SJCRH30 (cell line): ENCODE data around the gene RALGPS1. TPM values are rescaled to one million over a fixed set of nuclear protein-coding genes. Genes with fewer than 3 reads are reported as not detected.
A peak's percentile ranks its signal among the peaks of the same experiment; 100 is the strongest.

Experiments
- DNase-seq, 2 experiments: peaks; one replicate each; pipeline ENCODE4 v3.0.0-alpha.2; 2015 to 2020
- H3K27ac ChIP-seq: fragments of 250-450 bp; sonication (Bioruptor Pico); 2 replicates; pipeline ENCODE4 v1.5.1; 2020; ENCODE audit warnings: mild to moderate bottlenecking, moderate library complexity
- H3K27me3 ChIP-seq: fragments of 250-450 bp; sonication (Bioruptor Pico); 2 replicates; pipeline ENCODE4 v1.5.1; 2020; ENCODE audit warnings: mild to moderate bottlenecking, moderate library complexity
- H3K36me3 ChIP-seq: fragments of 250-450 bp; sonication (Bioruptor Pico); 2 replicates; pipeline ENCODE4 v1.5.1; 2020; ENCODE audit warnings: mild to moderate bottlenecking, moderate library complexity
- H3K4me1 ChIP-seq: fragments of 250-450 bp; sonication (Bioruptor Pico); 2 replicates; pipeline ENCODE4 v1.5.1; 2020; ENCODE audit warnings: mild to moderate bottlenecking, moderate library complexity
- H3K4me3 ChIP-seq: fragments of 250-450 bp; sonication (Bioruptor Pico); 2 replicates; pipeline ENCODE4 v1.5.1; 2020; ENCODE audit warnings: mild to moderate bottlenecking, moderate library complexity
- H3K9me3 ChIP-seq: fragments of 250-450 bp; sonication (Bioruptor Pico); replicated peaks from 2 replicates; pipeline ENCODE4 v1.5.1; 2020; ENCODE audit warnings: mild to moderate bottlenecking, moderate library complexity
- total RNA-seq: library from RNA; depleted of rRNA; stranded (reverse); fragments of >200 nt; shearing (Covaris generic); gene quantifications from 2 replicates; pipeline ENCODE4 v1.2.3, GENCODE V29; 2014

RALGPS1 gene
- total RNA-seq, 1 experiment from 2014 or later, result 1.8 TPM

GRCh38 chr9:127027694-127028093, 113.1 kb downstream of the RALGPS1 start:
- Histone ChIP-seq H3K27ac (no peak overlapping the region), H3K9me3 (no peaks in the 10 kb centered on the region), H3K4me1 (no peaks in the 10 kb centered on the region), H3K27me3 (no peaks in the 10 kb centered on the region), H3K4me3 (no peak overlapping the region), H3K36me3 (no peaks in the 10 kb centered on the region)
- no peak for DNase-seq

DNA sequence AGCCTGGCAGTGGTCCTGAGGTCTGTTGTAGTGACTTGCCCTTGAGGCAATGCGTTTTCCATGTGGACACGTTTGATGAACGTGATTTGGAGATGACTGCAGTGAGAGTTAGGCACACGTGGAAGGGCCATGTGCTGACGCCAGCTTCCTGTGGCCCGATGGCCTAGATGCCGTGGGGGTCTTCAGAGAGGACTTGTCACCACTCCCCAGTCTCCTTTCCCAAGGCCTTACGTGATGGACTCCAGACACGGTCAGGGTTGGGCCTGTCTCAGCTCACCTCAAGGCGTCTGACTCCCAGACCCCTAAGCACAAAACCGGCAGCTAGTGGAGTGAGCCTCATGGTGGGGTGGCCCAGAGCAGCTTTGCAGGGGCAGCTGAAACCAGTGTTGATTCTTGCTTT, 115.0 kb downstream of the RALGPS1 start:
- H3K27me3 ChIP-seq, result no peaks in the 10 kb centered on the region
- H3K4me3 ChIP-seq, result no peak overlapping the region
- H3K9me3 ChIP-seq, result no peaks in the 10 kb centered on the region
- no peaks in the 10 kb centered on the region for H3K36me3 ChIP-seq
- no peak overlapping the region for H3K27ac ChIP-seq
- peaks cover 12% of the 10 kb centered on the region for H3K4me1 ChIP-seq
- no peak for DNase-seq

DNA sequence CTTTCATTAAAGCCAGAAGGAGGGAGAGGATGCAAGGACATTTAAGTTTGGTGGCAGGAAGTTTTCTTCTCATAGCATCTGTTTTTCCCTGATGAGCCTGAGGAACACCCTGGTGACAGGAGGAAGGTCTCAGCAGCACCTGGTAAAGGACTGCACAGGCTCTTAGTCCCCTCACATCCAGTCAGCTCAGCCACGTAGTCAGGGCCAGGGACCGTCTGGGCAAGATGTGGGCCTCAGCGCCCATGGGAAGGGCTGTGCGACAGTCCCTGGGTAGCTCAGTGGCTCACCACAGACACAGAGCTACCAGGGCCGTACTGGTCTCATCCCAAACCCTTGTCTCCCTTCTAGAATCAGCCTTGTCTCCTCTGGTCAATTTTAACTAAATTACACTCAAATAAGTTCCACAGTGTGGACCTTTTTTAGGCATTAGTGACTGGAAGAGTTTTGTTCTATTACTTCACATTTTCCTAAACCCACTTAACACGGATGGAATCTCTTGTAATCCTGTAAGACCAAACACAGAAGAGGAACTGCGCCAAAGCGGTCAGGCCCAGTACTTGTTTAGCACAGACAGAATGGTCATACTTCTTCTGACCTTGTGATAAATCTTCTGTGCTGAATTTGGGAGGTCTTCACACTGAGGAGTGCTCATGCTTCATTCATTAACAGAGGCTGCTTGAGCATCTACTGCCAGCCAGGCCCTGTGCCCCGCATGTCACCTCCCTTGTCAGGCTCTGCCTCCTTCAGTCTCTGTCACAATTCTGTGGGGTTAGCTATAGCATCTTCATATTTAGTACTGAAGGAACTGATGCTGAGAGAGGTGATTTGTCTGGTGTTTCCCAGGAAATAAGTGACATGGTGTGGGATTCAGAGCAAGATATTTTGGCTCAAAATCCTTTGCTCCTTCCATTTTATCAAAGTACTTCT, 116.5 kb downstream of the RALGPS1 start:
- DNase-seq, result no peak
- Histone ChIP-seq H3K27me3 (no peaks in the 10 kb centered on the region), H3K27ac (no peak overlapping the region)

GRCh38 chr9:127032256-127032655, 117.7 kb downstream of the RALGPS1 start:
- H3K4me1 ChIP-seq, result peaks cover 12% of the 10 kb centered on the region
- no peaks in the 10 kb centered on the region for H3K9me3 ChIP-seq
- H3K27ac ChIP-seq, result no peak overlapping the region
- H3K36me3 ChIP-seq, result no peaks in the 10 kb centered on the region
- no peak for DNase-seq
- no peak overlapping the region for H3K4me3 ChIP-seq
- no peaks in the 10 kb centered on the region for H3K27me3 ChIP-seq

More for the DNA sequence above, 116.5 kb downstream of the RALGPS1 start:
- H3K36me3 ChIP-seq, result no peaks in the 10 kb centered on the region
- no peaks in the 10 kb centered on the region for H3K9me3 ChIP-seq
- peaks cover 12% of the 10 kb centered on the region for H3K4me1 ChIP-seq
- no peak overlapping the region for H3K4me3 ChIP-seq

GRCh38 chr9:127033061-127033460, 118.5 kb downstream of the RALGPS1 start:
- Histone ChIP-seq H3K27me3 (no peaks in the 10 kb centered on the region), H3K9me3 (no peaks in the 10 kb centered on the region), H3K4me3 (no peak overlapping the region), H3K36me3 (no peaks in the 10 kb centered on the region), H3K27ac (no peak overlapping the region), H3K4me1 (peaks cover 12% of the 10 kb centered on the region)
- DNase-seq, result no peak

GRCh38 chr9:127033789-127034188, 119.2 kb downstream of the RALGPS1 start:
- H3K27me3 ChIP-seq, result no peaks in the 10 kb centered on the region
- H3K4me1 ChIP-seq, result peaks cover 12% of the 10 kb centered on the region
- H3K4me3 ChIP-seq, result no peak overlapping the region
- no peaks in the 10 kb centered on the region for H3K36me3 ChIP-seq
- no peak overlapping the region for H3K27ac ChIP-seq
- DNase-seq, result peak; percentile 38 to 58
- H3K9me3 ChIP-seq, result no peaks in the 10 kb centered on the region

DNA sequence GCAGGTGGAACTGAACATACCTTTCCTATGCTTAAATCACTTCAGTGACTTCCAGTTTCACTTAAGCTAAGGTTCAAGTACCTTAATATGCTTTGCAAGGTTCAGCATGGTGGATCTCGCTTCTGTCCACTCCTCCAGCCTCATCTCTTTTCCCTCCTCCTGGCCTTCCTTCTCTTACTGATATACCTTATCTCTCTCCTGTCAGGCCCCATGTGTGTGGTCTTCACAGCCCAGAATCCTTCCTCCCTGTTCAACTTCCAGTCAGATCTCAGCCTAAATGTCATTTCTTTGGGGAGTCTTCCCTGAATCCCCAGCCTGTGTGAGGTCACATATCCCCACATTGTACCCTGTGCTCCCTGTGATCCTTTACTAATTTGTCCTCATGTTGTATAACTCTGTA, 120.1 kb downstream of the RALGPS1 start:
- Histone ChIP-seq H3K27ac (no peak overlapping the region), H3K36me3 (no peaks in the 10 kb centered on the region), H3K4me3 (no peak overlapping the region), H3K4me1 (peaks cover 12% of the 10 kb centered on the region), H3K27me3 (no peaks in the 10 kb centered on the region), H3K9me3 (no peaks in the 10 kb centered on the region)
- DNase-seq, result no peak

GRCh38 chr9:127035423-127035822, 120.8 kb downstream of the RALGPS1 start:
- no peak overlapping the region for H3K27ac ChIP-seq
- no peak overlapping the region for H3K4me3 ChIP-seq
- no peaks in the 10 kb centered on the region for H3K9me3 ChIP-seq
- H3K27me3 ChIP-seq, result no peaks in the 10 kb centered on the region
- DNase-seq, result no peak
- peaks cover 12% of the 10 kb centered on the region for H3K4me1 ChIP-seq
- no peaks in the 10 kb centered on the region for H3K36me3 ChIP-seq

DNA sequence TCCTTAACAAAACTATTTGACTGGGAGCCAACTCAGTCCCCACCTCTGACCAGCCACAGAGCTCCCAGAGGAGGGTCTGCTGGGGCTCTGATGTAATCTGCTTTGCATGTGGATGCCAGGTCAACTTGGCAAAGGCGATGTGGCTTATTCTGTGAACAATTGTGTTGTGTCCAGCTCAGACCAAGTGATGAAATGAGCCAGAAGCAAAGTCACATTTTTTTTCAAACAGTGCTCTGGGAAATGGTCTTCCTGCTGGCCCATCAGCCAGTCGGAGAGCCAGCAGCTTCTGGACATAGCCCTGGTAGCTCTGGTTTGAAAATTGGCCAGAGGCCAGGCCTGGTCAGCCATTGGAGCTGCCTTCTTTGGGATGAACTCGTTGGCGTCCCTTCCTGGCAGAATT, 121.4 kb downstream of the RALGPS1 start:
- H3K27ac ChIP-seq, result no peak overlapping the region
- H3K4me1 ChIP-seq, result peaks cover 12% of the 10 kb centered on the region

GRCh38 chr9:127036437-127036836, 121.9 kb downstream of the RALGPS1 start:
- Histone ChIP-seq H3K27me3 (no peaks in the 10 kb centered on the region), H3K4me3 (no peak overlapping the region), H3K27ac (no peak overlapping the region), H3K4me1 (peaks cover 12% of the 10 kb centered on the region), H3K9me3 (no peaks in the 10 kb centered on the region), H3K36me3 (no peaks in the 10 kb centered on the region)
- no peak for DNase-seq

More for the DNA sequence above, 121.4 kb downstream of the RALGPS1 start:
- Histone ChIP-seq H3K27me3 (no peaks in the 10 kb centered on the region), H3K4me3 (no peak overlapping the region), H3K9me3 (no peaks in the 10 kb centered on the region), H3K36me3 (no peaks in the 10 kb centered on the region)
- no peak for DNase-seq

GRCh38 chr9:127038531-127038930, 123.9 kb downstream of the RALGPS1 start:
- Histone ChIP-seq H3K27me3 (no peaks in the 10 kb centered on the region), H3K4me1 (peaks cover 7% of the 10 kb centered on the region), H3K4me3 (no peak overlapping the region), H3K27ac (no peak overlapping the region), H3K36me3 (no peaks in the 10 kb centered on the region), H3K9me3 (no peaks in the 10 kb centered on the region)
- DNase-seq, result no peak

- no peaks in the 10 kb centered on the region for H3K27me3 ChIP-seq
- H3K4me1 ChIP-seq, result no peaks in the 10 kb centered on the region
- no peak overlapping the region for H3K4me3 ChIP-seq
- no peak overlapping the region for H3K27ac ChIP-seq
- no peak for DNase-seq
- H3K36me3 ChIP-seq, result no peaks in the 10 kb centered on the region
- no peaks in the 10 kb centered on the region for H3K9me3 ChIP-seq
Measured at GRCh38 chr9:127039492-127039891, 124.9 kb downstream of the RALGPS1 start.

DNA sequence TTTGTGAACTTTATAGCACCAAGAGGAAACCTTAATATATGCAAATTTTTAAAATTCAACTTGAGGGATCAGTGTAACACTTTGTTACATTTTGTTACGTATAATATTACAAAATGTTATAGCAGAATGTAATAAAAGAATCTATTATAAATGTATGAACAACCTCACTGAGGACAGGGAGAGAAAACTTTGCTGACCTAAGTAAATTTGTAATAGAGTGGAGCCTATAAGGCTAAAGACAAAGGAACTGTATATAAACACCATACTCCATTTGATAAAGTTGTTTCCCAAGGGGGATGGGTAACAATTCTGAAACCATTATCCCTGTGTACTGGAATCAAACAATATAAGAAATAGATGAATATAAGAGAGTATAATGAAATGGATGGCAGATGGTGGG, 130.6 kb downstream of the RALGPS1 start:
- Histone ChIP-seq H3K9me3 (no peaks in the 10 kb centered on the region), H3K4me3 (no peak overlapping the region), H3K27ac (no peak overlapping the region), H3K27me3 (no peaks in the 10 kb centered on the region), H3K4me1 (peaks cover 1% of the 10 kb centered on the region; the same call in 1 of the 2 replicates), H3K36me3 (no peaks in the 10 kb centered on the region)
- DNase-seq, result no peak

DNA sequence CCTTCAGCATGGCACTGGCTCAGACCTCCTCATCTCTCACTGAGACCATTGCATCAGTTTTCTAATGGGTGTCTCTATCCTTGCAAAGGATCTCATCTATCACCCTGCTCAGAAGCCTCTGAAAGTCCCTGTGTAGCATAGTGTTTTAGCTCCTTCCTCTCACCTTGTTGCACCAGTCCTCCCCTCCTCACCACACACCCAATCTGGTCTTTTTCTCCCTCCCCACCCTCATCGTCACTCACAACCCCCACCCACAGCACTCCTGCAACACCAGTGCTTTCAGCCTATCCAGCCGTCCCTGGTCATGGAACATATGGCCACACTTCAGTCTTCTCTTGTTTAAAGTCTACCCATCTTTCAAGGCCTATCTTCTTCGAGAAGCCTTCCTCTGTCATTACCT, 133.4 kb downstream of the RALGPS1 start:
- Histone ChIP-seq H3K9me3 (no peaks in the 10 kb centered on the region), H3K4me1 (peaks cover 14% of the 10 kb centered on the region), H3K27ac (no peak overlapping the region), H3K36me3 (no peaks in the 10 kb centered on the region), H3K27me3 (no peaks in the 10 kb centered on the region), H3K4me3 (no peak overlapping the region)
- DNase-seq, result no peak

DNA sequence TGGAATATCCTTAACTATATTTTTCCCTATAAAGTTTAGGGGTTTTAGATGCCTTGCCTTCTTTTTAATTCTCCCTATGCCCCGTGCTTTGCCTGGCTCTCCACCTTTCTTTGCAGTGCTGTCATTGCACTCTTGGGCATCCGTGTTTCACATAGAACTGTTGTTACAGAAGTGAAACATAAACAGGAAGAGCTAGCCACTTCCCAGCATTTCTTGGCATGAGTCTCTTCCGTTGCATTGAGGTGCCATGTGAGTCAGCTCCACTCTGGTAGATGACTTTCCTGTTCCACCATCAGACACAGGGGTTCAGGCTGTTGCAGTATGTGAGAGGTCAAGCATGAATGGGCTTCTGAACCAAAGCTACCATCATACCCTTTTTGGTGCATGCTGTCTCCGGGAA, 134.5 kb downstream of the RALGPS1 start:
- Histone ChIP-seq H3K4me1 (peaks cover 14% of the 10 kb centered on the region), H3K4me3 (no peak overlapping the region), H3K27me3 (no peaks in the 10 kb centered on the region), H3K27ac (no peak overlapping the region), H3K36me3 (no peaks in the 10 kb centered on the region), H3K9me3 (no peaks in the 10 kb centered on the region)
- DNase-seq, result peak; percentile 17 to 44

- H3K4me1 ChIP-seq, result peaks cover 14% of the 10 kb centered on the region
- no peaks in the 10 kb centered on the region for H3K9me3 ChIP-seq
- H3K36me3 ChIP-seq, result no peaks in the 10 kb centered on the region
- no peak overlapping the region for H3K27ac ChIP-seq
- DNase-seq, result no peak
- no peak overlapping the region for H3K4me3 ChIP-seq
- no peaks in the 10 kb centered on the region for H3K27me3 ChIP-seq
Measured at GRCh38 chr9:127049581-127049980, 135.0 kb downstream of the RALGPS1 start.
